VCaP (cell line): ENCODE results near the gene MYOF.

Experiments
- H3K27ac ChIP-seq: fragments of 450-650 bp; 2 replicates; pipeline ENCODE4 v1.5.1; 2017
- CTCF ChIP-seq: fragments of 450-650 bp; conservative IDR thresholded peaks from 2 replicates; pipeline ENCODE4 v1.5.1; 2017; ENCODE audit warnings: mild to moderate bottlenecking, moderate library complexity

The MYOF gene

DNA sequence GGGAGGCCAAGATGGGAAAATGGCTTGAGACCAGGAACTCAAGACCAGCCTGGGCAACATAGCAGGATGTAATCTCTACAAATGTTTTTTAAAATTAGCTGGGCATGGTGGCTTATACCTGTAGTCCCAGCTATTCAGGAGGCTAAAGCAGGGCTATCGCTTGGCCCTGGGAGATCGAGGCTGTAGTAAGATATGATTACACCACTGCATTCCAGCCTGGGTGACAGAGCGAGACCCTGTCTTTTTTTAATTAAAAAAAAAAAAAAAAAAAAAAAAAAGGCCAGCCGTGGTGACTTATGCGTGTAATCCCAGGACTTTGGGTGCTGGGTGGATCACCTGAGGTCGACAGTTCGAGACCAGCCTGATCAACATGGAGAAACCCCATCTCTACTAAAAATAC lies 27.4 kb downstream of the MYOF start:
- TF ChIP-seq CTCF, result no peak
- no peak overlapping the region for H3K27ac ChIP-seq

DNA sequence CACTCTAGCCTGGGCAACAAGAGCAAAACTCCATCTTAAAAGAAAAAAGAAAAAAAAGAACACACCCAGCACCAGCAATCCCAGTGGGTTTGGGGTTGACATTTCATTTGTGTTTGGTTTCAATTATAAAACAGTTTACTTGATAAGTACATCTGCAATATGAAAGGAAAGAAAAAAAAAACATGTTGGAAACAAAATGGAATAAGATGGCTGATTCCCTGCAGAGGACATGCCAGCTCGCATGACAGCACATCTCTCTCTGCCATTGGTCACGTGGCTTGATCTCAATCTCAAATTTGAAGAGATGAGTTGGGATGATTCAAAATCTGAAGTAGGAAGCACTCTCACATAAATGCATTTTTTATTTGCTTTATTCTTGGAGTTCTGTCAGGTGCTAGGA lies 28.0 kb downstream of the MYOF start:
- TF ChIP-seq CTCF, result no peak

GRCh38 chr10:93452143-93452542 lies 30.0 kb downstream of the MYOF start:
- TF ChIP-seq CTCF, result no peak
- H3K27ac ChIP-seq, result no peak overlapping the region

More for the DNA sequence above, 28.0 kb downstream of the MYOF start:
- H3K27ac ChIP-seq, result no peak overlapping the region

DNA sequence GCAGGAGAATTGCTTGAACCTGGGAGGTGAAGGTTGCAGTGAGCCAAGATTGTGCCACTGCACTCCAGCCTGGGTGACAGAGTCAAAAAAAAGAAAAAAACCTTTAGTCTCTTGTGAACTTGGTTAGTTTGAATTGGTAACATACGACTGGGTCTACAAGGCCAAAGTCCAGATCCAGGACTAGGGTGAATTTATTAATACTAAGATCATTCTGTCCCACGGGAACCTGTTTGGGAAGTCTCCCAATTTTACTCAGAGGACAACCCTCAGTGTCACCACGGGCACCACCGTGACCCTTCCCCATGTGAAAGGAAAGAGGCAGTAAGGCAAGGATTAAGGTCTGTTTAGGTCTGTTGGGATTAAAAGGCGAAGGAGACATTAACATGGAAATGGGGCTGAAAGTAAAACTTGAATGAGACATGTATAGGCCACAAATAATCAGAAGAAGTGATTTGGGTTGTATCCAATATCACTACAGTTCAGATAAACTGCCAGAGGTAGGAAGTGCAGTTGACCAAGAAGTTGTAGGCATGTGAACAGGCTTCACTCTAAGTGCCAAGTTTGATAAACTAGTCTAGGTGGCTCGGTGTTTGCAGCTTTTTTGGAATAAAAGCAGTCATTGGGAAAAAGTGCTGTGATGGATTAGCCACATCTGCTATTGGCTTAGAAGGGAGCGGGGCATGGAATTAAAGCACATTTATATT lies 30.7 kb downstream of the MYOF start:
- no peak for TF ChIP-seq CTCF

GRCh38 chr10:93447970-93448369 lies 34.2 kb downstream of the MYOF start:
- TF ChIP-seq CTCF, result no peak
- H3K27ac ChIP-seq, result no peak overlapping the region; the same call in 1 of the 2 replicates

More for the DNA sequence above, 30.7 kb downstream of the MYOF start:
- no peak overlapping the region for H3K27ac ChIP-seq

DNA sequence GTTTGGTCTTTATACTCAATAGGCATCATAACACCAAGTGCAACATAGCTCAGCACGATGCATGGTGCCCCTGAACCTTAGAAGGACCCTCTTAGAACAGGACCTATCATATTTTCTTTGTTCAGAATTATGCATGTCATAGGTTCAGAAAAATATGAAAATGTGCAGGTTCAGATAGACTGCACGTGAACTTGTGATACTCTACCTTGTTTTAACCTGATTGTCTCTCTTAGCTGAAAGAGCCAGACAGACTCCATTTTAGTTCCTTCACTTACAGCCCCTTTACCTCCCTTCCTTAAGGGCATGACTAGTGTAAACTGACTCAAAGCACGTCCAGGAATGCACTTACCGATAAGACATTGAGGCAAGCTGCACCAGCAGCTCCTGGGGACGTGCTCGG lies 35.1 kb downstream of the MYOF start:
- TF ChIP-seq CTCF, result no peak
- peak overlapping the region; percentile 83 for H3K27ac ChIP-seq

- H3K27ac ChIP-seq, result peak overlapping the region; percentile 83
- no peak for TF ChIP-seq CTCF
Observed at GRCh38 chr10:93445978-93446720, 36.0 kb downstream of the MYOF start.
